Esophagus squamous epithelium (tissue), 4 donors: Measurements from ENCODE around the gene SPATA13.

Source experiments
- POLR2A ChIP-seq, 4 donors: fragments of 450-650 bp; IDR thresholded peaks; one replicate each; pipeline ENCODE4 v1.6.1; 2017; ENCODE audit warnings: antibody characterized with exemption in 4 of 4, mild to moderate bottlenecking in 4 of 4, moderate library complexity in 3 of 4
- TF ChIP-seq, protein P1 (sequence below), 6 experiments: fragments of 450-650 bp in 4 of 6; fragments of 200-600 bp in 2 of 6; sonication (generic) in 2 of 6; IDR thresholded peaks; one replicate each; pipeline ENCODE4 v1.5.1; 2016 to 2019; ENCODE audit warnings: antibody characterized with exemption in 6 of 6, mild to moderate bottlenecking in 4 of 6, moderate library complexity in 4 of 6

- TF ChIP-seq, protein P1, sequence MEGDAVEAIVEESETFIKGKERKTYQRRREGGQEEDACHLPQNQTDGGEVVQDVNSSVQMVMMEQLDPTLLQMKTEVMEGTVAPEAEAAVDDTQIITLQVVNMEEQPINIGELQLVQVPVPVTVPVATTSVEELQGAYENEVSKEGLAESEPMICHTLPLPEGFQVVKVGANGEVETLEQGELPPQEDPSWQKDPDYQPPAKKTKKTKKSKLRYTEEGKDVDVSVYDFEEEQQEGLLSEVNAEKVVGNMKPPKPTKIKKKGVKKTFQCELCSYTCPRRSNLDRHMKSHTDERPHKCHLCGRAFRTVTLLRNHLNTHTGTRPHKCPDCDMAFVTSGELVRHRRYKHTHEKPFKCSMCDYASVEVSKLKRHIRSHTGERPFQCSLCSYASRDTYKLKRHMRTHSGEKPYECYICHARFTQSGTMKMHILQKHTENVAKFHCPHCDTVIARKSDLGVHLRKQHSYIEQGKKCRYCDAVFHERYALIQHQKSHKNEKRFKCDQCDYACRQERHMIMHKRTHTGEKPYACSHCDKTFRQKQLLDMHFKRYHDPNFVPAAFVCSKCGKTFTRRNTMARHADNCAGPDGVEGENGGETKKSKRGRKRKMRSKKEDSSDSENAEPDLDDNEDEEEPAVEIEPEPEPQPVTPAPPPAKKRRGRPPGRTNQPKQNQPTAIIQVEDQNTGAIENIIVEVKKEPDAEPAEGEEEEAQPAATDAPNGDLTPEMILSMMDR (IDR thresholded peaks at IDR 0.05) = no peak
- peak in 1 of 4 donors; percentile 54 for TF ChIP-seq POLR2A (IDR thresholded peaks at IDR 0.05)
Observed at GRCh38 chr13:24251525-24251924, 91.0 kb downstream of the SPATA13 start.
